GM19328 (cell line): ENCODE data around the gene CELA1.
"Not testable (repeated sequence)": the region's sequence is repeated elsewhere in the genome, so short reads cannot be mapped to it uniquely, and the experiment has no call there.

Experiments used
- ATAC-seq: cut with Tn5 transposase; IDR thresholded peaks from one replicate; pipeline ENCODE4 v1.9.1; 2021; ENCODE audit warnings: mild to moderate bottlenecking, moderate library complexity; ENCODE audit not compliant: unreplicated experiment

The CELA1 gene

DNA sequence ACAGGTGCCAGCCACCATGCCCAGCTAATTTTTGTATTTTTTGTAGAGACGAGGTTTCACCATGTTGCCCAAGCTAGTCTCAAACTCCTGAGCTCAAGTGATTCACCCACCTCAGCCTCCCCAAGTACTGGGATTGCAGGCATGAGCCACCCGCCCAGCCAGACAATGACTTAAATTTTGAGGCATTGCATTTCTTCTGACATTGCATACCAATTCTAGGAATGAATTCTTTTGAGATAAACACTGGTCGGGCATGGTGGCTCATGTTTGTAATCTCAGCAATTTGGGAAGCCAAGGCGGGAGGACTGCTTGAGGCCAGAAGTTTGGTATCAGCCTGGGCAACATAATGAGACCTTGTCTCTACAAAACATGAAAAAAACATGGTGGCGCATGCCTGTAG lies 2.5 kb upstream of the CELA1 start:
- no peak for ATAC-seq

DNA sequence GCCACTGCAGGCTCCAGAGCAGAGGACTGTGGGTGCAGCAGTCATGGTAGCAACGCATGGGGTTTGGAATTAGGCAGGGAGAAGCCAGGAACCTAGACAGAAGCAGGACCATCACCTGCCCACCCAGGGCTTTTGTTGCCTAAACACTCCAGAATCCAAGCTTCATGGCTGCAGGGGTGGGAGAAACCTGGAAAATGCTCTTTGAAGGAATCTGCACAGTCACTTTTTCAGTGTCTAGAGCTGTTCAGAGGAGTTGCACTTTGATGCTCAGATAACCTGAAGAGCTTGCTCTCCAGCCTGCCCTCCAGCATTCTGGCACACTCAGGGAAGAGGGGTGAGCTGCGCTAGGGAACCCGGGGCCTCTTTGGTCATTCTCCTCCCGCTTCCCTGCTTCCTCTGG lies 1.6 kb upstream of the CELA1 start:
- no peak for ATAC-seq

DNA sequence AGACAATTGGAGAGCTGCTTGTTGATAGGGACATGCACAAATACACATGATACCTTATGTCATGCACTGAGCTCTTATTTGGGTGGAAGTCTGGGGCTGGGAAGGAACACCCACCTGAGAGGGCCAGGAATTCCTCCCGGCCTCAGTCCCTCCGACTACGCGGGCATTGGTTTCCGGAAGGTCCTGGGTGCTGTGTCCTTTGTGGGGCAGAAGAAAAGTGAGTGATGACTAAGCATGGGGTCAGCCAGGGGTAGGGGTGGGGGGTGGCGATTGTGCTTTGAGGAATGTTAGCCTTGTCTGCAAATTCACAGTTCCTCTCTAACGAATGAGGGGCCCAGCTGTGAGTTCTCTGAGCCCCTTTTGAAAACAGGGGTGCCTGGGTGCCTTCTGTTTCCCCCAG lies 798 bp downstream of the CELA1 start:
- no peak for ATAC-seq

DNA sequence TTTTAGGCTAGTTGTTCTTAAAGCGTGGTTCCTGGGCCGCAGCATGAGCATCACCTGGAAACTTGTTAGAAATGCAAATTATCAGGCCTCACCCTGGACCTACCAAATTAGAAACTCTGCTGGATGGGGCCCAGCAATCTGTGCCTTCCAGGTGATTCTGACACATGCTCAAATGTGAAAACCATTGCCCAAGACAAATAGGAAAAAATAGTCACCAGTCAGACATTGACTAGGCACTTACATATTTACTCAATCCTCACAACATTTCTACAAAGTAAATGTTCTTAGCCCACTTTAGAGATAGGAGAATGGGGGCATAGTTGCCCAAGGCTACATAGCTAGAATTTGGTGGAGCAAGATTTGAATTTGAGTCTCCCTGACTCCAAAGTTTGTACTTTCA lies 3.3 kb downstream of the CELA1 start:
- no peak for ATAC-seq

DNA sequence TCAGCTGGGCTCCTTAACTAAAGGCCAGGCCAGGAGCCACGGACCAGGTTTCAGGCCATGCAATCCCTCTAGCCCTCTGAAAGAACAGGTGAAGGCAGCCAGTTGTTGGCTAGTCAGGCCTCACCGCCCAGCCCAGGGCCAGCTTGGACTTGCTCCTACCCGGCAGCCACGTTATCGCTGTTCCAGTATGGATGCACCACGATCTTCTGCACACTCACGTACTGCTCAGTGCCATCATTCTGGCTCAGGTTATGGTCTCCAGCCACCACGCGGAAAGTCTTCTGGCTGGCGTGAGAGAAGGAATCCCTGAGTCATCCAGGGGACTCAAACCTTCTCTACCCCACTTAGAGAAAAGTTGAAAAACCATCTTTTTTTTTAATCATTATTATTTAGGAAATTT lies 4.1 kb downstream of the CELA1 start:
- no peak for ATAC-seq

DNA sequence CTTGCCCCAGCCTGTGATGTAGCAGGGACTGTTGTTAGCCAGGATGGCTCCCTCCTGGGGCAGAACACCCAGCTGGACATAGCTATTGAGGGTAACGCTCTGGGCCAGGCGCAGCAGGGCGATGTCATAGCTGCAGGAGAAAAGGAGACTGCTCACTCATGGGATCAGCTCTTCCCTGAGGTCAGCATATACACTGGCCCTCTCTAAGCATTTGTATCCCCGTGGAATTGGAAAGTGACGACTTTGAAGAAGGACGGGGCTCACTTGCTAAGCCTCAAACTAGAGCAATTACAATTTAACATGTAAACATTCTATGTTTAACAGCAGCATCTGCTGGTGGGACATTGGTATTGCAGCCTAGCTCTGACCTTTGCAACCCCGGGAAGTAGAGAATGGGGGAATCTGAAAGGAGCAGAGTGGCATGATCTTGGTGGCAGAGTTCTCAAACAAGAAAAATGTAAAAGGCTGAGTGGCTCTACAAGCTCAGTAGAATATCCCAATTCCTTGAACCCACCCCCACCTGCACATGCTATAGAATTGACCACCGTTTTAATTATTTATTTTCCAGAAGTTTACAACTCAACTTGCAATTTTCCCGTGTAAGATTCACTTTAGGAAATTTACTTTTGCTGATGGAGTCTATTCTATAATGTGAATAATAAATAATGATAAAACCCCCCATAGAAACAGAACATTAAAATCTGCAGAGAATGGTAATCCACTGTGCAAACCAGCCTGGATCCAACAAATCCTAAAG lies 5.0 kb downstream of the CELA1 start:
- no peak for ATAC-seq

DNA sequence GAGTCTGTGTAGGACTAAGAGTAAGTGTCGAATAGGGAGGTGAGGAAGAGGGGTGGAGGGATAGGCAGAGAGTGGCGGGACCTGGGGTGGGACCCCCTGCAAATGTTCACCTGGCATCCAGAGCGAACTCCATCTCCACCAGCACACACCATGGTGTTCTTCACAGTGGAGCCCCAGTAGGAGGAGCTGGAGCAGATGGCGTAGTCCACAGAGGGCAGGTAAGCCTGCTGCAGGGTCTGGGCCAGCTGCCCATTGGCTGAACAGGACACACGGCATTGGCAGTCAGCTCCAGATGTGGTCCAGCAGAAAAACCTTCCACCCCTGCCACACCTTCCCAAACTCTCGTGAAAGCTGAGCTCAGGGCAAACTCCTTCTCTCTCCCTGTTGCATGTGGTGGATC lies 6.7 kb downstream of the CELA1 start:
- ATAC-seq = no peak

DNA sequence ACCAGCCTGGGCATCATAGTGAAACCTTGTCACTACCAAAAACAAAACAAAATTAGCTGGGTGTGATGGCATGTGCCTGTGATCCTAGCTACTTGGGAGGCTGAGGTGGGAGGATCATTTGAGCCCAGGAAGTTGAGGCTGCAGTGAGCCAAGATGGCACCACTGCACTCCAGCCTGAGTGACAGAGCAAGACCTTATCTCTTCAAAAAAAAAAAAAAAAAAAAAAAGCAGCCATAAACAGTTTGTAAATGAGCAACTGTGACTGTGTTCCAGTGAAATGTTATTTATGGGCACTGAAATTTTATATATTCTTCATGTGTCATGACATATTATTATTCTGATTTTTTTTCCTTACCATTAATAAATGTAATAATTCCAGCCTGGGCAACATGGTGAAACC lies 9.1 kb downstream of the CELA1 start:
- not testable (repeated sequence) for ATAC-seq

DNA sequence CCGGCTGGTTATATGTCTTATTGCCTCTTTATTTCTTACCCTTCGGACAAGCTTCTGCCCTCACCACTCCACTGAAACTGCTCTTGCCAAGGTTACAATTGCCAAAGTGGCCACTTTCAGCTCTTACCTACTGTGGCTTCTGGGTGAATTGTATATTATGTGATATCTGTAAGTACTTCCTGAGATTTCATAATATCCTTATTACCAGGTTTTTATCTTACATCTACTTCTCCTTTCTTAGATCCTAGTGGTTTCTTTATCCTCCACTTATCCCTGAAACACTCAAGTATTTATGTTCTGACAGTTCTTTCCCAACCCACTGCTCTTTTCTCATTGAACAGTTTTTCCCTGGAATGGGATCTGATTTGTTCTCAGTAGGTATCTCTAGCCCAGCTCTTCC lies 10.5 kb downstream of the CELA1 start:
- no peak for ATAC-seq

DNA sequence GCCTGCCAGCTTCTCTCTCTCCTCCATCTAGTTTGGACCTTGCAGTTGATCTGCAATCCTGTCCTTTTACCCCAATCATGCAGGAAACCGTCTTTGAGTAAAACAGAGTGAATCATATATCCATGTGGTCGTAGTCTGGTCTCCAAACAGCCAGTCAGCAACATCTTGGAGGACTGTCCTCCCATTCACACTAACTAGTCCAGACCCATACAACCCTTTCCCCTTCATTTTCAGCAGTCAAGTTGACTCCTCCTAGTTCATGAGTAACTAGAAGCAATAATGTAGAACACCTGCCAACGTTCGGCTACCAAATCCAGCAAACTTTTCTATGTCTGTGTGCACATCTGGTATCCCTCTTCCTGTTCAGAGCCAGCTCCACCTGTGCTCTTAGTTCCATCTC lies 11.7 kb downstream of the CELA1 start:
- ATAC-seq = no peak

DNA sequence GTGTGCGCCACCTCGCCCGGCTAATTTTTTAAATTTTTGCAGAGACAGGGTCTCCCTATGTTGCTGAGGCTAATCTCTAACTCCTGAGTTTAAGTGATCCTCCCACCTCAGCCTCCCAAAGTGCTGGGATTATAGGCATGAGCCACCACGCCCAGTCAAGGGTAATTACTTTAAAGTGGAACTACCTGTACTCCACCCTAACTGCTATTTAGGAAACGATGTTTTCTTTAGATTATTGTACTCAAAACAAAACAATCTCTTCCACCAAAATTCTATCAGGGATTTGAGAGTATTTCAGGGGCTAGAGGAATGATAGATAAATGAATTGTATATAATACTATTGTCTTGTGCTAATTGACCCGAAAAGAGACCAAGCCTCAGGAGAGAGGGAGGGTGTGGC lies 12.9 kb downstream of the CELA1 start:
- no peak for ATAC-seq

DNA sequence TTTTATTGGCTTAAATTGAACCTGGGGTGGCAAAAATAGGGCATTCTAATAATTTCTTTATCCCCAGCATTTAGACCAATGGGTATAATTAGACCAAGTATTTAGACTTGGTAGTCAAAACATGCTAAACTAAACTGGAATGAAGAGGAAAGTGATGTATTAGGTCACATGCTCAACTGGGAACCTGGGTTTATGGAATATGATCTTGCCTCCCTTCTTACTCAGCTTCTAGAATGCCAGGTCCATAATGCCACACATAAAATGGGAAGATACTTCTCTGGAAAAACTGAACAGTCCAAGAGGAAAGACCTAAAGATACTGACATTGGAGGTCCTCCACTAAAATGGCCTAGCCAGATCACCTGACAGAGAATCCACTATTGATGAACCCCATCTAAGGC lies 16.3 kb downstream of the CELA1 start:
- no peak for ATAC-seq

DNA sequence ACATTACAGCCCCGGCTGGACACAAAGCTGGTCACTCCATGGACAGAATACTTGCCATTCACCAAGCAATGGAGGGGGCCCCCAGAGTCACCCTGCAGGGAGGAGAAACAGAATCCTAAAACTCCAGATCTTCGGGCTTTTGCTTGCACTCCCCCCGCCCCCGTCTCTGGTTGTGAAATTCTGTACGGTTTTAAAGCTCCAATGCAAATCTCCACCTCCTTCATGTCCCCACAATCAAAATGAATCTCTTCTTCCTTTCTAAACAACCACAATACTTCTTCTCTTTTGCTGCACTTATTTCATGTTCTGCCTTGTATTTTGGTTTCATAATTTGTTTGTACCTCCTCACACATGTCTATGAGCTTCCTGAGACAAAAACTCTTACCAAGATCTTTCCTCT lies 16.7 kb downstream of the CELA1 start:
- ATAC-seq = no peak

DNA sequence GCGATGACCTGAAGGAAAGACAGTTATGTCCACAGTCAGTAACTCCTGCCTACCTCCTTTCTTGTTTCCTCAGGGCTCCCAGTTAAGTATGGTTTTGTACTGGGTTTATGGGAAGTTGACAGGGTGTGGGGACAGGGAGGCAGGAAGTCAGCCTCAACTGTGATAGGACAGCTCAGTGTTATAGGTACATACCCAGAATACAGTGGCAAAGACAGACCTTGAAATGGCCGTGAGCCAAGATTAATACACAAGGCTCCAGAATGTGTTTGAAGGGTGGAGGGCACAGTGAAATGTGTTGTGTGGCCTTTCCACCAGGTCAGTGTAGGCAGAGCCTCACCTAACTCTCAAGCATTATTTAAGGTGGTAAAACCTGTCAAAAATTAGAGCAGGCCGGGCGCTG lies 17.9 kb downstream of the CELA1 start:
- no peak for ATAC-seq

DNA sequence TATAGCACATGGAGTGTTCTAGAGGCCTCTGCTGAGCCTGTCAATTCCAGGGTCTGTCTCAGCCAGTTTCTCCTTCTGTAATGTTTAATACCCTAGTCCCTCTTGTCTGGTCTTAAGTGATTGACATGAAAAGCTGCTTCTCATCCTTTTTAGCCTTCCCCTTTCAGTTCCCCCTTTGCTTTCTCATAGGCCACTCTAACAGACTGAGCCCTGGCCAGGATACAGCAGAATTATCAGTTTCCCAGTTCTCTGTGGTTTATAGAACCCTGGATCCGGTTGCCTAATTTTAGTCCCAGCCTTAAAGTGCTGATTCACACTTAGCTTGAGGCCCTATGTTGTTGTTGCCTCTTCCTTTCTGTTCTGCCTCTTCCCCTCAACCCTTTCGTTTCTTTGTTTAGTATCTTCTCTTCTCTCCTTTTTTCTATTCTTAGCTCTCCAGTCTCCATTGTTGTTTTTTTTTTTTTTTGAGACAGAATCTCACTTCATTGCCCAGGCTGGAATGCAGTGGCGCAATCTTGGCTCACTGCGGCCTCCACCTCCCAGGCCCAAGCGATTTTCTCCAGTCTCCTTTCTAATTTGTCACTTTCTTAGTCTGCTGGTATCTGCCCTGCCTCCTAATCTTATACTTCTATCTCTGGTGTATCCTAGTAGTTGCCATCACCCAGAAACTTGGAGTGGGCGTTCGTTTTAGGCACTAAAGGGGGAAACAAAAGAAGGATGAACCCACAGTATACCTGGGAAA lies 19.6 kb downstream of the CELA1 start:
- peak; percentile 38 for ATAC-seq

DNA sequence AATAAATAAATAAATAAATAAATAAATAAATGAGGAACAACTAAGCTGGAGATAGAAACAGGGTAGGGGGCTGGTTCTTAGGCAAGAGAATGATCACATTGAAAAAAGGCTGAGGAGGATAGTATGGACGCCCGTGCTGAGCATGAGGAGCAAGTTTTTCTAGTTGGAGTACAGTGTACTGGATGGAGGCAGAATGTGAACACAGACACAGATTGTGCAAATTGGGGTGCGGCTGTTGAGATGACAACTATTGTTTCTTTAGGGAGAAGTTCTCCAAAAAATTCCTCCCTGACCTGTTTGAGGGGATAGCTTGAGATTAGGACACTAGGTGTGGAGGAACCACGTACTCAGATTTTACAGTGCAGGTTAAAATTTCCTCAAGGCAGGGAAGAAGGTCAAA lies 21.5 kb downstream of the CELA1 start:
- no peak for ATAC-seq

DNA sequence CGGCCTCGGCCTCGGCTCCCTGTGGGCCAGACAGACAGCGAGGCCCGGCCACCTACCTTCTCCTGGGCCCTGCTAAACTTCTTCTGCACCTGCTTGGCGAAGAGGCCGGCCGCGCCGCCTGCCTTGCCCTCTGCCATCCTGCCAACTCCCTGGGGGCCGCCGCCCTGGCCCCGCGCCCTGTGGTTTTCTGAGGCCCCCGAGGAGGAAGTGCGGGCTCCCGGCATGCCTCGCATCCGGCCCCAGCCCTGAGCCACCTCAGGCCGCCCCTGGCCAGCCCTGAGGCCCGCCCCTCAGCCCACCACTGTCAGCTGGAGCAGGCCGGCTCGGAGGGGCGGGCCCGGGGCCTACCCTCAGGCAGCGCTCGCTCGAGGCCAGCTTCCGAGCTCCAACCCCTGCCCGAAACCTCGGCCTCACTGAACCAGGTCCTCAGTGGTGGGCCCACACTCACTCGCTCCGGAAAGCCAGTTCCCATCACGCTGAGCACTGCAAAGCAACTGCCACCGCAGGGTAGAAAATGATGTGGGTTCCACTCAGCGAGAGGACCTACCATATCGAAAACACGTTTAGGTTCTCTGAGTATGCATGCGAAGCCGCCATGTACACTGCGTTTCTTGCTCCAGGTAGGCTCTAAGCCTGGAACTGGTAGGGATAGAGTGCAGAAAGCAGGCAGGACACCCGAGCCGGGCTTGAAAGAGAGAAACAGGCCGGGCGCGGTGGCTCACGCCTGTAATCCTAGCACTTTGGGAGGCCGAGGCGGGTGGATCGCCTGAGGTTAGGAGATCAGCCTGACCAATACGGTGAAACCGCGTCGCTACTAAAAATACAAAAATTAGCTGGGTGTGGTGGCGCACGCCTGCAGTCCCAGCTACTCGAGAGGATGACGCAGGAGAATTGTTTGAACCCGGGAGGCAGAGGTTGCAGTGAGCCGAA lies 22.2 kb downstream of the CELA1 start, which contains the start of gene BIN2:
TSS of gene BIN2 (minus strand) at position 209 of the 930 bp plus-strand sequence. CDS start at position 137, 72 bp downstream.
- no peak for ATAC-seq

DNA sequence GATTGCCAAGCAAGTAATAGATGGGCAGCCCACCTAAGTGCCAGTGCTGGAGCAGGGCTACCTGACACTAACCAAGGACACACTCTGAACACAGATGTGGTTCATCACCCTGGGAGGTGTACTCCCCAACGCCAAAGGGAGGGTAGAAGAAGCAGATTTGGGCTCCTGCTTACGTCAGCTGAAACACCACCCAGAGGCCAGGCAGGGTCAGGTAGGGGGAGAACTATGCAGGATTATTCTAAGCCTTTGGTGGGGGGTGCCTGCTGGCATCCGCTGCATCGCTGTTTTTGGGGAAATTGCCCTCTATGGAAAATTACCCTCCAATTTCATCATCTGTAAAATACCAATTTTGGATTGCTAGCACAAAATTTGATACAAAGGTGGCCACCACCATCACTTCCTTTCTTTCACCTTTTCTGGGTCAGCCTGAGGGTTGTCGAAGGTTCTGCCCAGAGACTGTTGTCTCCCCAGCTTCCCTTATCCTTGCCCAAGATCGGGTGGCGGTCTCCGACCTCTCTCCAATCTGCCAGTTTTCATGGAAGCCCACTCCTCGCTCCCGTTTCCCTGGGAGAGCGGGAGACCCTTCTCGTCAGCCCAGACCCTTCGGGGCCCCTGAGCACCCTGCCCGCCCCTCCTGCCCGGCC lies 23.0 kb downstream of the CELA1 start:
- no peak for ATAC-seq

DNA sequence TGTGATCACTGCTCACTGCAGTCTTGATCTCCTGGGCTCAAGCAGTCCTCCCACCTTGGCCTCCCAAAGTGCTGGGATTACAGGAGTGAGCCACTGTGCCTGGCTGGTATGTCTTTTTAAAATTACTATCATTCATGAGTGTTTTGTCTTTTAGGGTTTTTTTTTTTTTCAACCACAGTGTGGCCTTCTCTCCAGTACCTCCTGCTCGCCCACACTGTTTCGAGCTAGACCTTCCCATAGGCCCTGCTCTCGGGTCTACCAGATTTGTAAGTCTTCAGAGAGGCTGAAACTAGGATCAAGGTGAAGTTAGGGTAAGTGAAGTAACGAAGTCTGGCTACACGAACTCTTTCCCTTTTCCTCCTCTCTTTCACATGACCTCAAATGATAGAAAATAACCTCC lies 24.0 kb downstream of the CELA1 start:
- ATAC-seq = no peak

DNA sequence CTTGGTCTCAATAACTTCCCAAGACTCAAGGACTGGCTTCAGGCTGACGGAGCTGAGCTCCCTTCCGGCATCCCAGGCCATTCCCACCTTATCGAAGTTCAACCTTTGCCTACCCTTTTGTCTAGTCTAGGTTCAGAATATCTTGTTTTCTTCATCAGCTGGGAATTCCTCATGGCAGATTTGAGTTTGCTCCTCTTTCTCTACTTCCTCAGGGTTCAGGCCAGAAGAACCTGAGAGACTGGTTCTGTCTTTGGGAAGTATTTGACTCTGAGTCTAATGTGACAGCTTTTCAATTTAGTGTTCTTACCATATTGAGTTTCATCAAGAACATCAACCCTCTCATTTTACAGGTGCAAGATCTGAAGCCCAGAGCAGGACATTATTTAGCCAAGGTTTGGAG lies 24.6 kb downstream of the CELA1 start:
- ATAC-seq = no peak
